Measurements from ENCODE around the gene MALRD1.

The MALRD1 gene

GRCh38 chr10:19299645-19300044 is 251.0 kb downstream of the MALRD1 start:
- no peak for DNase-seq (ENCODE audit: low read depth)
- Histone ChIP-seq H3K27me3 (replicated peaks; ENCODE audit: control insufficient read depth, insufficient read depth, low read length) (no peaks in the 10 kb centered on the region), H3K36me3 (ENCODE audit: control insufficient read depth, insufficient read depth, low read length, severe bottlenecking) (no peaks in the 10 kb centered on the region), H3K4me3 (ENCODE audit: low read length) (no peak overlapping the region), H3K4me1 (ENCODE audit: control insufficient read depth, insufficient read depth, low read length) (no peaks in the 10 kb centered on the region), H3K9ac (ENCODE audit: low read length) (no peak overlapping the region), H3K9me3 (ENCODE audit: control insufficient read depth, low read length) (no peaks in the 10 kb centered on the region)

GRCh38 chr10:19302117-19302516 is 253.5 kb downstream of the MALRD1 start:
- no peaks in the 10 kb centered on the region for H3K4me1 ChIP-seq (ENCODE audit: control insufficient read depth, insufficient read depth, low read length)
- H3K4me3 ChIP-seq (ENCODE audit: low read length) = no peak overlapping the region
- peak; percentile 13 for DNase-seq (ENCODE audit: low read depth)
- H3K27me3 ChIP-seq (replicated peaks; ENCODE audit: control insufficient read depth, insufficient read depth, low read length) = no peaks in the 10 kb centered on the region
- H3K36me3 ChIP-seq (ENCODE audit: control insufficient read depth, insufficient read depth, low read length, severe bottlenecking) = no peaks in the 10 kb centered on the region
- no peaks in the 10 kb centered on the region for H3K9me3 ChIP-seq (ENCODE audit: control insufficient read depth, low read length)
- no peak overlapping the region for H3K9ac ChIP-seq (ENCODE audit: low read length)

GRCh38 chr10:19310066-19310465 is 261.5 kb downstream of the MALRD1 start:
- Histone ChIP-seq H3K9me3 (ENCODE audit: control insufficient read depth, low read length) (no peaks in the 10 kb centered on the region), H3K27me3 (replicated peaks; ENCODE audit: control insufficient read depth, insufficient read depth, low read length) (no peaks in the 10 kb centered on the region), H3K4me3 (ENCODE audit: low read length) (no peak overlapping the region), H3K36me3 (ENCODE audit: control insufficient read depth, insufficient read depth, low read length, severe bottlenecking) (no peaks in the 10 kb centered on the region), H3K4me1 (ENCODE audit: control insufficient read depth, insufficient read depth, low read length) (no peaks in the 10 kb centered on the region), H3K9ac (ENCODE audit: low read length) (no peak overlapping the region)
- DNase-seq (ENCODE audit: low read depth) = no peak

GRCh38 chr10:19316204-19316870 is 267.7 kb downstream of the MALRD1 start:
- Histone ChIP-seq H3K9ac (ENCODE audit: low read length) (no peak overlapping the region), H3K27me3 (replicated peaks; ENCODE audit: control insufficient read depth, insufficient read depth, low read length) (no peaks in the 10 kb centered on the region), H3K4me1 (ENCODE audit: control insufficient read depth, insufficient read depth, low read length) (no peaks in the 10 kb centered on the region), H3K36me3 (ENCODE audit: control insufficient read depth, insufficient read depth, low read length, severe bottlenecking) (no peaks in the 10 kb centered on the region), H3K9me3 (ENCODE audit: control insufficient read depth, low read length) (no peaks in the 10 kb centered on the region), H3K4me3 (ENCODE audit: low read length) (no peak overlapping the region)
- no peak for DNase-seq (ENCODE audit: low read depth)

GRCh38 chr10:19317952-19318351 is 269.4 kb downstream of the MALRD1 start:
- no peaks in the 10 kb centered on the region for H3K4me1 ChIP-seq (ENCODE audit: control insufficient read depth, insufficient read depth, low read length)
- no peak overlapping the region for H3K4me3 ChIP-seq (ENCODE audit: low read length)
- H3K9ac ChIP-seq (ENCODE audit: low read length) = no peak overlapping the region
- no peak for DNase-seq (ENCODE audit: low read depth)
- H3K9me3 ChIP-seq (ENCODE audit: control insufficient read depth, low read length) = no peaks in the 10 kb centered on the region
- no peaks in the 10 kb centered on the region for H3K36me3 ChIP-seq (ENCODE audit: control insufficient read depth, insufficient read depth, low read length, severe bottlenecking)
- H3K27me3 ChIP-seq (replicated peaks; ENCODE audit: control insufficient read depth, insufficient read depth, low read length) = no peaks in the 10 kb centered on the region

GRCh38 chr10:19325581-19325980 is 277.0 kb downstream of the MALRD1 start:
- H3K4me1 ChIP-seq (ENCODE audit: control insufficient read depth, insufficient read depth, low read length) = no peaks in the 10 kb centered on the region
- H3K4me3 ChIP-seq (ENCODE audit: low read length) = no peak overlapping the region
- H3K27me3 ChIP-seq (replicated peaks; ENCODE audit: control insufficient read depth, insufficient read depth, low read length) = no peaks in the 10 kb centered on the region
- H3K9ac ChIP-seq (ENCODE audit: low read length) = no peak overlapping the region
- no peak for DNase-seq (ENCODE audit: low read depth)
- no peaks in the 10 kb centered on the region for H3K9me3 ChIP-seq (ENCODE audit: control insufficient read depth, low read length)
- no peaks in the 10 kb centered on the region for H3K36me3 ChIP-seq (ENCODE audit: control insufficient read depth, insufficient read depth, low read length, severe bottlenecking)

- no peaks in the 10 kb centered on the region for H3K4me1 ChIP-seq (ENCODE audit: control insufficient read depth, insufficient read depth, low read length)
- H3K27me3 ChIP-seq (replicated peaks; ENCODE audit: control insufficient read depth, insufficient read depth, low read length) = no peaks in the 10 kb centered on the region
- no peaks in the 10 kb centered on the region for H3K36me3 ChIP-seq (ENCODE audit: control insufficient read depth, insufficient read depth, low read length, severe bottlenecking)
- H3K4me3 ChIP-seq (ENCODE audit: low read length) = no peak overlapping the region
- no peak for DNase-seq (ENCODE audit: low read depth)
- no peak overlapping the region for H3K9ac ChIP-seq (ENCODE audit: low read length)
- no peaks in the 10 kb centered on the region for H3K9me3 ChIP-seq (ENCODE audit: control insufficient read depth, low read length)
Observed at GRCh38 chr10:19328582-19328981, 280.0 kb downstream of the MALRD1 start.

GRCh38 chr10:19329475-19329874 is 280.9 kb downstream of the MALRD1 start:
- DNase-seq (ENCODE audit: low read depth) = no peak
- H3K27me3 ChIP-seq (replicated peaks; ENCODE audit: control insufficient read depth, insufficient read depth, low read length) = no peaks in the 10 kb centered on the region
- H3K36me3 ChIP-seq (ENCODE audit: control insufficient read depth, insufficient read depth, low read length, severe bottlenecking) = no peaks in the 10 kb centered on the region
- H3K9me3 ChIP-seq (ENCODE audit: control insufficient read depth, low read length) = no peaks in the 10 kb centered on the region
- H3K4me3 ChIP-seq (ENCODE audit: low read length) = no peak overlapping the region
- H3K9ac ChIP-seq (ENCODE audit: low read length) = no peak overlapping the region
- H3K4me1 ChIP-seq (ENCODE audit: control insufficient read depth, insufficient read depth, low read length) = no peaks in the 10 kb centered on the region

GRCh38 chr10:19332304-19332703 is 283.7 kb downstream of the MALRD1 start:
- no peaks in the 10 kb centered on the region for H3K4me1 ChIP-seq (ENCODE audit: control insufficient read depth, insufficient read depth, low read length)
- no peak overlapping the region for H3K4me3 ChIP-seq (ENCODE audit: low read length)
- H3K27me3 ChIP-seq (replicated peaks; ENCODE audit: control insufficient read depth, insufficient read depth, low read length) = no peaks in the 10 kb centered on the region
- no peaks in the 10 kb centered on the region for H3K9me3 ChIP-seq (ENCODE audit: control insufficient read depth, low read length)
- H3K36me3 ChIP-seq (ENCODE audit: control insufficient read depth, insufficient read depth, low read length, severe bottlenecking) = no peaks in the 10 kb centered on the region
- H3K9ac ChIP-seq (ENCODE audit: low read length) = no peak overlapping the region
- peak; percentile 25 for DNase-seq (ENCODE audit: low read depth)

GRCh38 chr10:19333631-19334030 is 285.0 kb downstream of the MALRD1 start:
- Histone ChIP-seq H3K27me3 (replicated peaks; ENCODE audit: control insufficient read depth, insufficient read depth, low read length) (no peaks in the 10 kb centered on the region), H3K9me3 (ENCODE audit: control insufficient read depth, low read length) (no peaks in the 10 kb centered on the region), H3K4me1 (ENCODE audit: control insufficient read depth, insufficient read depth, low read length) (no peaks in the 10 kb centered on the region), H3K4me3 (ENCODE audit: low read length) (no peak overlapping the region), H3K9ac (ENCODE audit: low read length) (no peak overlapping the region), H3K36me3 (ENCODE audit: control insufficient read depth, insufficient read depth, low read length, severe bottlenecking) (no peaks in the 10 kb centered on the region)
- DNase-seq (ENCODE audit: low read depth) = no peak

- Histone ChIP-seq H3K36me3 (ENCODE audit: control insufficient read depth, insufficient read depth, low read length, severe bottlenecking) (no peaks in the 10 kb centered on the region), H3K27me3 (replicated peaks; ENCODE audit: control insufficient read depth, insufficient read depth, low read length) (no peaks in the 10 kb centered on the region), H3K9ac (ENCODE audit: low read length) (no peak overlapping the region), H3K4me3 (ENCODE audit: low read length) (no peak overlapping the region), H3K4me1 (ENCODE audit: control insufficient read depth, insufficient read depth, low read length) (no peaks in the 10 kb centered on the region), H3K9me3 (ENCODE audit: control insufficient read depth, low read length) (no peaks in the 10 kb centered on the region)
- DNase-seq (ENCODE audit: low read depth) = peak; percentile 0
Observed at GRCh38 chr10:19347621-19348020, 299.0 kb downstream of the MALRD1 start.

GRCh38 chr10:19367176-19367575 is 318.6 kb downstream of the MALRD1 start:
- DNase-seq (ENCODE audit: low read depth) = no peak
- Histone ChIP-seq H3K27me3 (replicated peaks; ENCODE audit: control insufficient read depth, insufficient read depth, low read length) (no peaks in the 10 kb centered on the region), H3K4me3 (ENCODE audit: low read length) (no peak overlapping the region), H3K4me1 (ENCODE audit: control insufficient read depth, insufficient read depth, low read length) (no peaks in the 10 kb centered on the region), H3K9ac (ENCODE audit: low read length) (no peak overlapping the region), H3K9me3 (ENCODE audit: control insufficient read depth, low read length) (no peaks in the 10 kb centered on the region), H3K36me3 (ENCODE audit: control insufficient read depth, insufficient read depth, low read length, severe bottlenecking) (no peaks in the 10 kb centered on the region)

Measured in adipocyte (in vitro differentiated cells).